ENCODE results near the gene SUGCT. TPM values are rescaled to one million over a fixed set of nuclear protein-coding genes. Genes with fewer than 3 reads are reported as not detected.

SUGCT gene
- total RNA-seq, 1 donor from 2014 or later: 8.4 TPM

- ATAC-seq (ENCODE audit: poor library complexity) (no peak), DNase-seq (no peak)
- intact Hi-C loops (cut with DNase I): no loop called here
Measured at GRCh38 chr7:40899151-40899550, 764.3 kb downstream of the SUGCT start.

GRCh38 chr7:40899636-40900507 lies 765.1 kb downstream of the SUGCT start:
- ATAC-seq (ENCODE audit: poor library complexity) (no peak), DNase-seq (no peak)
- intact Hi-C loops (cut with DNase I): no loop called here

DNA sequence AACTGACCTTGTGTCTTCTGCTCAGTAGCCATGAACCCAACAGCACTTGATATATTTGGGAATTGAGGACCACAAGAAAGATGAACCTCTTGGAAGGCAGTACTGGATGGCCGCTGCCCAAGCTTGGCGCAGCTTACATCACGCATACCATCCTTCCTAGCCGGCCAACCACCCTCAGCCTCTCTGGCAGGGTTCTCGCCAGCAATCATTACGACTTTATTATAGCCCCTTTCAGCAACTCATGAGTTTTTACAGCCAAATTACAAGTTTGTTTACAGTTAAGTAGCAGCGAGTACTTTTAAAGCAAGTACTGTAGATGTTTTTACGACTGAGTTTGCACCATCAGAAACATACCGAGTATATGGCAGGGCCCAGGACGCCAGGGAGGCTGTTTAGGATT lies 769.1 kb downstream of the SUGCT start:
- intact Hi-C loops (cut with DNase I): no loop called here
- ATAC-seq (ENCODE audit: poor library complexity) (no peak), DNase-seq (no peak)

- DNase-seq (no peak), ATAC-seq (ENCODE audit: poor library complexity) (no peak)
- intact Hi-C loops (cut with DNase I): no loop called here
Measured at GRCh38 chr7:40907286-40907685, 772.5 kb downstream of the SUGCT start.

- no peak for DNase-seq
- ATAC-seq (ENCODE audit: poor library complexity): no peak
- intact Hi-C loops (cut with DNase I): no loop called here
Measured at GRCh38 chr7:40909346-40909980, 774.7 kb downstream of the SUGCT start.

Other genes with a start within 250 kb of the SUGCT start
- gene CDK13, start 184.7 kb upstream of the SUGCT start, total RNA-seq: 18.1 TPM
- gene MPLKIP, start 383 bp upstream of the SUGCT start, total RNA-seq: 13.6 TPM